Pancreas (tissue), 10 donors: Measurements from ENCODE around the gene PPM1M. TPM values are rescaled to one million over a fixed set of nuclear protein-coding genes. Genes with fewer than 3 reads are reported as not detected.

Experiments used
- ATAC-seq, 4 donors: fragments of 200-7000 bp; cut with Tn5 transposase; one replicate each; pipeline versions ENCODE4 v1.8.0 to v1.9.1; 2020; ENCODE audit warnings: mild to moderate bottlenecking in 4 of 4, moderate library complexity in 4 of 4
- DNase-seq, 6 donors: peaks; one replicate each; pipeline ENCODE4 v3.0.0-alpha.2; 2020
- FAIRE-seq: peaks from 2 replicates; lab custom pipeline; 2012; peaks lifted over from hg19 to GRCh38; lab: Jason Lieb, UNC
- H3K27ac ChIP-seq, 4 donors: fragments of 200-600 bp; sonication (generic); 1 replicate in 3 of 4; 2 replicates in 1 of 4; pipeline versions ENCODE4 v1.5.0 to v1.8.0; 2020
- H3K27me3 ChIP-seq, 4 donors: fragments of 200-600 bp; one replicate each; pipeline ENCODE4 v1.8.0; 2021
- H3K36me3 ChIP-seq, 3 donors: fragments of 200-600 bp; sonication (generic) in 1 of 3; one replicate each; pipeline versions ENCODE4 v1.5.0 to v1.8.0; 2020 to 2021
- H3K4me1 ChIP-seq, 3 donors: fragments of 200-600 bp; one replicate each; pipeline ENCODE4 v1.8.0; 2021
- H3K4me3 ChIP-seq, 4 donors: fragments of 200-600 bp; sonication (generic) in 2 of 4; one replicate each; pipeline versions ENCODE4 v1.5.0 to v1.8.0; 2020 to 2021
- H3K9me3 ChIP-seq, 4 donors: fragments of 200-600 bp; one replicate each; pipeline ENCODE4 v1.8.0; 2021
- WGBS, 2 donors: extraction: QIAGEN DNeasy Blood & Tissue Kit; methylation state at CpG; one replicate each; pipeline ENCODE4 v1.1.7; 2013; 5-methylcytosine and 5-hydroxymethylcytosine counted together
- intact Hi-C, 3 donors: fragments of 100-400 bp; cut with DNase I; formaldehyde crosslinking; loops; one replicate each; pipeline versions ENCODE4 v1.11.1 to v1.14.2; 2022
- polyA plus RNA-seq, 2 donors: library from polyadenylated mRNA; stranded (reverse); fragments of 200-250 nt; gene quantifications; one replicate each; pipeline ENCODE4 v1.2.3, GENCODE V29; 2013
- total RNA-seq, 6 donors: library from RNA; stranded (reverse); fragmentation: NEBNext Ultra II Directional in 4 of 6; extraction: Animal tissue kit (Norgen Biotek cat#: 25700) in 4 of 6; gene quantifications; one replicate each; pipeline versions ENCODE4 v1.2.1 to v1.2.4, GENCODE V29; 2021 to 2023
- TF ChIP-seq, protein P1 (sequence below), 4 donors: fragments of 200-600 bp; sonication (generic) in 3 of 4; IDR thresholded peaks; one replicate each; pipeline versions ENCODE4 v1.5.0 to v1.8.0; 2021; ENCODE audit warnings: antibody characterized with exemption in 4 of 4
- donor health status: healthy with polysubstance abuse.
- donor health status: DM: no; HTN: no; CAD: no; lungs with moderate emphysema.
- donor health status: DM: no; HTN: no; CAD: no.
- donor health status: control.
- donor health status: control.
- donor health status: Bipolar disorder and iron deficiency.
- donor health status: DM: yes; HTN: yes; CAD: no.
- donor health status: DM: no; HTN: no; CAD: no.
- donor health status: DM: no; HTN: no; CAD: no.
- donor health status: DM: yes; HTN: yes; CAD: no.

Gene PPM1M
- total and polyA plus RNA-seq, 8 donors: 4.0 to 15.2 (median 7.7) TPM

- 86 to 88% methylated on average over 10 of the region's 10 CpGs for WGBS, 2 donors
Observed at GRCh38 chr3:52228266-52228665, 17.3 kb upstream of the PPM1M start.

DNA sequence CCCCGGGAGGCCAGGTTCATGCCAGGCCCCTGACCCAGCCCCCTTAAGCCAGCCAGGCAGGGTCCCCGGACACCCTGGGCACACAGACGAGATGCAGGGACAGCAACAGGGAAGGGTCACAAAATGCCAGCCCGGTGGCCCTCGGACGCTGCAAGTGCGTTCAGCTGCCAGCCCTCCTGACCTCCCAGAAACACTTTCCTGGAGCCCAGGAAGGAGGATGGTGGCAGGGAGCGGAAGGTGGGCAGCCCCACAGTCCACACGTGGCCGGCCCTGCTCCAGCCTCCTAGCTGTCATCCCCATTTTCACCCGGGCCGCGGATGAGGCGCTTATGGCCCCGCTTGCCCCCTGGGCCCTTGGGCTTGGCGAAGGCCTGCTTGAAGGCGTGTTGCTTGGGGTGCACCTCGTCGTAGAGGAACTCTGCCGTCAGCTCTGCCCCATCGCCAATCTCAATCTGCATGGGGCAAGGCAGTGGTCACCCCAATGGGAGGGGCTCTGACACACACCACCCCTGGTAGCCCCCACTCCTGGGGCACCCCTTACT lies 16.7 kb upstream of the PPM1M start:
- FAIRE-seq (no peak), ATAC-seq (no peak), DNase-seq (peak in 1 of 6 donors; percentile 45)
- H3K27me3 ChIP-seq: no peaks in the 10 kb centered on the region
- TF ChIP-seq, protein P1, sequence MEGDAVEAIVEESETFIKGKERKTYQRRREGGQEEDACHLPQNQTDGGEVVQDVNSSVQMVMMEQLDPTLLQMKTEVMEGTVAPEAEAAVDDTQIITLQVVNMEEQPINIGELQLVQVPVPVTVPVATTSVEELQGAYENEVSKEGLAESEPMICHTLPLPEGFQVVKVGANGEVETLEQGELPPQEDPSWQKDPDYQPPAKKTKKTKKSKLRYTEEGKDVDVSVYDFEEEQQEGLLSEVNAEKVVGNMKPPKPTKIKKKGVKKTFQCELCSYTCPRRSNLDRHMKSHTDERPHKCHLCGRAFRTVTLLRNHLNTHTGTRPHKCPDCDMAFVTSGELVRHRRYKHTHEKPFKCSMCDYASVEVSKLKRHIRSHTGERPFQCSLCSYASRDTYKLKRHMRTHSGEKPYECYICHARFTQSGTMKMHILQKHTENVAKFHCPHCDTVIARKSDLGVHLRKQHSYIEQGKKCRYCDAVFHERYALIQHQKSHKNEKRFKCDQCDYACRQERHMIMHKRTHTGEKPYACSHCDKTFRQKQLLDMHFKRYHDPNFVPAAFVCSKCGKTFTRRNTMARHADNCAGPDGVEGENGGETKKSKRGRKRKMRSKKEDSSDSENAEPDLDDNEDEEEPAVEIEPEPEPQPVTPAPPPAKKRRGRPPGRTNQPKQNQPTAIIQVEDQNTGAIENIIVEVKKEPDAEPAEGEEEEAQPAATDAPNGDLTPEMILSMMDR (IDR thresholded peaks at IDR 0.05): no peak
- intact Hi-C loops: loop anchor here in 1 of 3 donors (10.0 kb wide), 1 partner anchor 46 kb away; the partner anchor contains the start of gene WDR82
- H3K27ac ChIP-seq: no peak overlapping the region
- H3K4me3 ChIP-seq: no peak overlapping the region
- H3K36me3 ChIP-seq: peaks cover 0 to 25% (median 5%) of the 10 kb centered on the region in 3 donors
- H3K4me1 ChIP-seq: no peaks in the 10 kb centered on the region
- H3K9me3 ChIP-seq: no peaks in the 10 kb centered on the region
- 92 to 96% methylated on average over 19 to 21 of the region's 21 CpGs for WGBS, 2 donors

More at GRCh38 chr3:52228266-52228665, 17.3 kb upstream of the PPM1M start:
- TF ChIP-seq, protein P1 (IDR thresholded peaks at IDR 0.05): no peak
- FAIRE-seq (no peak), ATAC-seq (no peak), DNase-seq (no peak)
- H3K27me3 ChIP-seq: no peaks in the 10 kb centered on the region
- H3K36me3 ChIP-seq: peaks cover 0 to 25% (median 5%) of the 10 kb centered on the region in 3 donors
- no peaks in the 10 kb centered on the region for H3K4me1 ChIP-seq
- H3K4me3 ChIP-seq: no peak overlapping the region
- H3K9me3 ChIP-seq: no peaks in the 10 kb centered on the region
- H3K27ac ChIP-seq: no peak overlapping the region
- intact Hi-C loops: loop anchor here in 1 of 3 donors (10.0 kb wide), 1 partner anchor 47 kb away; the partner anchor contains the start of gene WDR82

DNA sequence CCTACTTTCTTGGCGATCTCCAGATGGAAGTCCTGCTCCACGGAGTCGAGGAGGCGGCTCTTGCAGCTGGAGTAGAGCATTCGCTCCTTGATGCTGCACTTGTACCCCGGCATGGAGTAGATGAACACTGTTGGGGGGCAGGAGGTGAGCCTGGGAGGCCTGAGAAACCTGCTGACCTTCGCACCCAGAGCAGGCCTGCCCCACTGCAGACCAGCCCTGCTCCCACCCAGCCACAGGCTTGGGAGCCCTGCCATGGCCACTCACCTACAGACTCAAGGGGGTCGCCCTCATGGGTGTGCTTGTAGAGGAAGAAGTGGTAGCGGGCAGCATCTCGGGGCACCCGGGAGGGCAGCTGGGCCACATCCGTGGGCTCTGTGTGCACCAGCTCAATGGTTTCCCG lies 15.9 kb upstream of the PPM1M start:
- Histone ChIP-seq H3K9me3 (no peaks in the 10 kb centered on the region), H3K36me3 (peaks cover 0 to 25% (median 5%) of the 10 kb centered on the region in 3 donors), H3K4me1 (no peaks in the 10 kb centered on the region), H3K27me3 (no peaks in the 10 kb centered on the region), H3K27ac (no peak overlapping the region), H3K4me3 (no peak overlapping the region)
- 91 to 95% methylated on average over 13 of the region's 13 CpGs for WGBS, 2 donors
- no peak for DNase-seq
- no peak for ATAC-seq
- intact Hi-C loops: loop anchor here in 2 of 3 donors (5.0 to 10.0 kb wide), 2 partner anchors 45 to 113 kb away; partner anchors contain the start of gene WDR82 (in 1 of the 2)
- TF ChIP-seq, protein P1 (IDR thresholded peaks at IDR 0.05): no peak
- FAIRE-seq: no peak

GRCh38 chr3:52230461-52230860 lies 15.1 kb upstream of the PPM1M start:
- Histone ChIP-seq H3K27me3 (no peaks in the 10 kb centered on the region), H3K36me3 (peaks cover 0 to 25% (median 5%) of the 10 kb centered on the region in 3 donors), H3K9me3 (no peaks in the 10 kb centered on the region), H3K27ac (no peak overlapping the region), H3K4me1 (no peaks in the 10 kb centered on the region), H3K4me3 (no peak overlapping the region)
- 90 to 93% methylated on average over 6 of the region's 6 CpGs for WGBS, 2 donors
- FAIRE-seq (no peak), ATAC-seq (no peak), DNase-seq (peak in 2 of 6 donors; percentile 14 to 46)
- intact Hi-C loops: loop anchor here in 1 of 3 donors (5.0 kb wide), 1 partner anchor 112 kb away; no protein-coding TSS in a partner anchor
- TF ChIP-seq, protein P1 (IDR thresholded peaks at IDR 0.05): no peak
